SK-N-SH (cell line): ENCODE measurements around the gene METTL14. TPM values are rescaled to one million over a fixed set of nuclear protein-coding genes. Genes with fewer than 3 reads are reported as not detected.

ENCODE experiments used
- CTCF ChIA-PET: fragments of 300-600, 350-600 bp; formaldehyde crosslinking; extraction: SDS; loops from one replicate; lab custom pipeline; 2021; lab: Yijun Ruan, JAX
- POLR2A ChIA-PET: fragments of 350-600 bp; sonication (Branson Sonifier 250); formaldehyde crosslinking; extraction: SDS; loops from one replicate; lab custom pipeline; 2020; ENCODE audit warnings: antibody characterized with exemption, inconsistent platforms; lab: Yijun Ruan, JAX
- DNase-seq: peaks from one replicate; pipeline ENCODE4 v3.0.0; 2012
- H2AFZ ChIP-seq: fragments of 200-600 bp; sonication (generic); 2 replicates; pipeline ENCODE4 v1.8.1; 2016; ENCODE audit warnings: antibody characterized with exemption, mild to moderate bottlenecking, low read depth
- H3F3A ChIP-seq: fragments of 200-600 bp; sonication (generic); replicated peaks from 2 replicates; pipeline ENCODE3; 2016; ENCODE audit warnings: antibody characterized with exemption, mild to moderate bottlenecking; ENCODE audit not compliant: insufficient read depth
- H3K27ac ChIP-seq, 2 experiments: fragments of 200-500 bp in 1 of 2; fragments of 200-600 bp in 1 of 2; sonication (Bioruptor generic) in 1 of 2; sonication (generic), shearing (Covaris generic) in 1 of 2; 2 replicates each; pipeline versions ENCODE4 v1.5.1 to v1.6.1; 2014 to 2016; ENCODE audit warnings: low read depth in 2 of 2, inconsistent platforms in 1 of 2, low read length in 1 of 2, mild to moderate bottlenecking in 1 of 2, mixed read lengths in 1 of 2
- H3K27me3 ChIP-seq: fragments of 200-600 bp; sonication (generic), shearing (Covaris generic); 2 replicates; pipeline ENCODE4 v1.6.1; 2016; ENCODE audit warnings: mixed run types; ENCODE audit not compliant: insufficient read depth
- H3K36me3 ChIP-seq, 2 experiments: fragments of 200-500 bp in 1 of 2; fragments of 200-600 bp in 1 of 2; sonication (Bioruptor generic) in 1 of 2; sonication (generic) in 1 of 2; replicated peaks in 1 of 2; 2 replicates each; pipeline versions ENCODE3 to v1.5.1; 2014 to 2016; ENCODE audit warnings: low read length in 1 of 2, mild to moderate bottlenecking in 1 of 2; ENCODE audit not compliant: insufficient read depth in 2 of 2, control insufficient read depth in 1 of 2
- H3K4me1 ChIP-seq, 2 experiments: fragments of 200-500 bp in 1 of 2; fragments of 200-600 bp in 1 of 2; sonication (Bioruptor generic) in 1 of 2; sonication (generic), shearing (Covaris generic) in 1 of 2; 2 replicates each; pipeline versions ENCODE4 v1.5.1 to v1.6.1; 2014 to 2016; ENCODE audit warnings: low read depth in 1 of 2, low read length in 1 of 2, mixed run types in 1 of 2; ENCODE audit not compliant: insufficient read depth in 2 of 2, control insufficient read depth in 1 of 2
- H3K4me2 ChIP-seq: fragments of 200-600 bp; sonication (generic), shearing (Covaris generic); 2 replicates; pipeline ENCODE4 v1.6.1; 2017; ENCODE audit warnings: mixed run types
- H3K4me3 ChIP-seq, 2 experiments: fragments of 200-500 bp in 1 of 2; fragments of 200-600 bp in 1 of 2; sonication (Bioruptor generic) in 1 of 2; sonication (generic), shearing (Covaris generic) in 1 of 2; 2 replicates each; pipeline versions ENCODE4 v1.5.1 to v1.8.1; 2014 to 2016; ENCODE audit warnings: low read depth in 2 of 2, inconsistent platforms in 1 of 2, low read length in 1 of 2, mild to moderate bottlenecking in 1 of 2, mixed read lengths in 1 of 2, moderate library complexity in 1 of 2
- H3K79me2 ChIP-seq: fragments of 200-600 bp; sonication (generic); 2 replicates; pipeline ENCODE4 v1.8.1; 2017; ENCODE audit warnings: mild to moderate bottlenecking; ENCODE audit not compliant: insufficient read depth
- H3K9ac ChIP-seq: fragments of 200-600 bp; sonication (generic); 2 replicates; pipeline ENCODE4 v1.6.1; 2017; ENCODE audit warnings: mixed run types
- H3K9me2 ChIP-seq: fragments of 200-600 bp; sonication (generic); 2 replicates; pipeline ENCODE4 v1.6.1; 2017; ENCODE audit warnings: mixed run types
- H3K9me3 ChIP-seq: fragments of 200-600 bp; sonication (generic); 2 replicates; pipeline ENCODE4 v1.6.1; 2017; ENCODE audit warnings: mixed run types, mild to moderate bottlenecking, moderate library complexity
- H4K20me1 ChIP-seq: fragments of 200-600 bp; sonication (generic); 2 replicates; pipeline ENCODE4 v1.6.1; 2017; ENCODE audit warnings: mild to moderate bottlenecking, mixed run types; ENCODE audit not compliant: insufficient read depth
- CHD2 ChIP-seq: fragments of 150-350 bp; IDR thresholded peaks from 2 replicates; pipeline ENCODE4 v1.6.1; 2018; ENCODE audit warnings: low read length; ENCODE audit not compliant: partially characterized antibody
- EP300 ChIP-seq, 2 experiments: IDR thresholded peaks; 2 replicates each; pipeline versions ENCODE4 v1.4.0 to v1.6.1; 2012; ENCODE audit warnings: borderline replicate concordance in 1 of 2, low read depth in 1 of 2, low read length in 1 of 2
- EZH2phosphoT487 ChIP-seq: fragments of 200-600 bp; sonication (generic); IDR thresholded peaks from 2 replicates; pipeline ENCODE4 v1.6.1; 2017; ENCODE audit warnings: low read depth, mixed run types, mild to moderate bottlenecking, antibody characterized with exemption, moderate library complexity, borderline replicate concordance
- FOSL2 ChIP-seq: IDR thresholded peaks from 2 replicates; pipeline ENCODE4 v1.4.0; 2012; ENCODE audit warnings: low read depth, mild to moderate bottlenecking, moderate library complexity, borderline replicate concordance
- FOXJ3 ChIP-seq: sonication (generic); formaldehyde crosslinking; IDR thresholded peaks from 2 replicates; pipeline ENCODE4 v1.5.1; 2020; ENCODE audit warnings: mild to moderate bottlenecking, missing genetic modification reagents
- JUND ChIP-seq: IDR thresholded peaks from 2 replicates; pipeline ENCODE4 v1.4.0; 2012
- MEF2A ChIP-seq: IDR thresholded peaks from 2 replicates; pipeline ENCODE4 v1.4.0; 2012; ENCODE audit warnings: low read depth, borderline replicate concordance
- MXI1 ChIP-seq: IDR thresholded peaks from 2 replicates; pipeline ENCODE4 v1.6.1; 2012; ENCODE audit warnings: mild to moderate bottlenecking, low read depth, low read length, improper control_type of control experiment
- POLR2AphosphoS5 ChIP-seq: IDR thresholded peaks from 2 replicates; pipeline ENCODE4 v1.6.1; 2012; ENCODE audit warnings: low read depth, low read length
- RAD21 ChIP-seq: IDR thresholded peaks from 2 replicates; pipeline ENCODE4 v1.6.1; 2012; ENCODE audit warnings: mild to moderate bottlenecking, low read length
- RCOR1 ChIP-seq: fragments of 150-350 bp; IDR thresholded peaks from 2 replicates; pipeline ENCODE4 v1.6.1; 2017; ENCODE audit warnings: antibody characterized with exemption, low read length
- RFX5 ChIP-seq: IDR thresholded peaks from 2 replicates; pipeline ENCODE4 v1.6.1; 2012; ENCODE audit warnings: mild to moderate bottlenecking, improper control_type of control experiment, low read length
- SIN3A ChIP-seq: IDR thresholded peaks from 2 replicates; pipeline ENCODE4 v1.6.1; 2012; ENCODE audit warnings: low read depth, mild to moderate bottlenecking, low read length, moderate library complexity, borderline replicate concordance
- TCF12 ChIP-seq: IDR thresholded peaks from 2 replicates; pipeline ENCODE4 v1.4.0; 2012
- YY1 ChIP-seq: IDR thresholded peaks from 2 replicates; pipeline ENCODE4 v1.4.0; 2012; ENCODE audit warnings: low read depth, mild to moderate bottlenecking
- WGBS: methylation state at CpG from one replicate; pipeline ENCODE4 v1.1.6; 2017; ENCODE audit warnings: low lambda C conversion rate; 5-methylcytosine and 5-hydroxymethylcytosine counted together
- polyA plus RNA-seq, 3 experiments: library from polyadenylated mRNA; depleted of rRNA; stranded (reverse); fragments of >200 nt; gene quantifications; 2 replicates each; pipeline ENCODE4 v1.2.3, GENCODE V29; 2012
- TF ChIP-seq, protein P1 (sequence below): IDR thresholded peaks from 2 replicates; pipeline ENCODE4 v1.6.1; 2012; ENCODE audit warnings: mild to moderate bottlenecking, low read depth, low read length, moderate library complexity
- TF ChIP-seq, protein P2 (sequence below): IDR thresholded peaks from 2 replicates; pipeline ENCODE4; 2012
- TF ChIP-seq, protein P3 (sequence below): IDR thresholded peaks from 2 replicates; pipeline ENCODE4 v1.4.0; 2012; ENCODE audit warnings: low read depth, borderline replicate concordance
- TF ChIP-seq, protein P4 (sequence below): fragments of 150-350 bp; IDR thresholded peaks from 2 replicates; pipeline ENCODE4 v1.6.1; 2016; ENCODE audit warnings: mild to moderate bottlenecking, low read depth, low read length

The METTL14 gene
- polyA plus RNA-seq, 1 of the 3 experiments (the other 2 are of a cell fraction) = 11.0 TPM

DNA sequence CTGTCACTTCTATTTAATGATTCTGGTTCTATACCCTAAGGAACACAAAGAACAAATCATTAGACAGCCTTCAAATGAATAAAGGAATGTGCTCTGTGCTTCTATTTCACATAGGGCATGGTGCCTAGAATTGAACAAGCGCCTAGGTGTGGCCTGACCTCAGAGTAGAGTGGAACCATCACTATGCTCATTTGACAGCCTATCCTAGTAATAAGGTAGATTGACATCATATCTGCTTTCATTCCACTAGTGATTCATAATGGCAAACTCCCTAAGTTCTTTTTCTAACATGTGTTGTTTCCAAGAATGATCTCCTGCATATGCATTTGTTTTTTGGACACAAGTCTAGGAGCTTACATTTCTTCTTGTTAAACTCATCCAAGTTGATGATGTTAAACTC is 36.6 kb downstream of the METTL14 start:
- no peaks in the 10 kb centered on the region for H3K79me2 ChIP-seq
- TF ChIP-seq, protein P1, sequence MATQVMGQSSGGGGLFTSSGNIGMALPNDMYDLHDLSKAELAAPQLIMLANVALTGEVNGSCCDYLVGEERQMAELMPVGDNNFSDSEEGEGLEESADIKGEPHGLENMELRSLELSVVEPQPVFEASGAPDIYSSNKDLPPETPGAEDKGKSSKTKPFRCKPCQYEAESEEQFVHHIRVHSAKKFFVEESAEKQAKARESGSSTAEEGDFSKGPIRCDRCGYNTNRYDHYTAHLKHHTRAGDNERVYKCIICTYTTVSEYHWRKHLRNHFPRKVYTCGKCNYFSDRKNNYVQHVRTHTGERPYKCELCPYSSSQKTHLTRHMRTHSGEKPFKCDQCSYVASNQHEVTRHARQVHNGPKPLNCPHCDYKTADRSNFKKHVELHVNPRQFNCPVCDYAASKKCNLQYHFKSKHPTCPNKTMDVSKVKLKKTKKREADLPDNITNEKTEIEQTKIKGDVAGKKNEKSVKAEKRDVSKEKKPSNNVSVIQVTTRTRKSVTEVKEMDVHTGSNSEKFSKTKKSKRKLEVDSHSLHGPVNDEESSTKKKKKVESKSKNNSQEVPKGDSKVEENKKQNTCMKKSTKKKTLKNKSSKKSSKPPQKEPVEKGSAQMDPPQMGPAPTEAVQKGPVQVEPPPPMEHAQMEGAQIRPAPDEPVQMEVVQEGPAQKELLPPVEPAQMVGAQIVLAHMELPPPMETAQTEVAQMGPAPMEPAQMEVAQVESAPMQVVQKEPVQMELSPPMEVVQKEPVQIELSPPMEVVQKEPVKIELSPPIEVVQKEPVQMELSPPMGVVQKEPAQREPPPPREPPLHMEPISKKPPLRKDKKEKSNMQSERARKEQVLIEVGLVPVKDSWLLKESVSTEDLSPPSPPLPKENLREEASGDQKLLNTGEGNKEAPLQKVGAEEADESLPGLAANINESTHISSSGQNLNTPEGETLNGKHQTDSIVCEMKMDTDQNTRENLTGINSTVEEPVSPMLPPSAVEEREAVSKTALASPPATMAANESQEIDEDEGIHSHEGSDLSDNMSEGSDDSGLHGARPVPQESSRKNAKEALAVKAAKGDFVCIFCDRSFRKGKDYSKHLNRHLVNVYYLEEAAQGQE = no peak
- TF ChIP-seq FOXJ3 (CRISPR knock-in tag) = no peak
- TF ChIP-seq, protein P2, sequence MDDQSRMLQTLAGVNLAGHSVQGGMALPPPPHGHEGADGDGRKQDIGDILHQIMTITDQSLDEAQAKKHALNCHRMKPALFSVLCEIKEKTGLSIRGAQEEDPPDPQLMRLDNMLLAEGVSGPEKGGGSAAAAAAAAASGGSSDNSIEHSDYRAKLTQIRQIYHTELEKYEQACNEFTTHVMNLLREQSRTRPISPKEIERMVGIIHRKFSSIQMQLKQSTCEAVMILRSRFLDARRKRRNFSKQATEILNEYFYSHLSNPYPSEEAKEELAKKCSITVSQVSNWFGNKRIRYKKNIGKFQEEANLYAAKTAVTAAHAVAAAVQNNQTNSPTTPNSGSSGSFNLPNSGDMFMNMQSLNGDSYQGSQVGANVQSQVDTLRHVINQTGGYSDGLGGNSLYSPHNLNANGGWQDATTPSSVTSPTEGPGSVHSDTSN = no peak
- TF ChIP-seq, protein P3, sequence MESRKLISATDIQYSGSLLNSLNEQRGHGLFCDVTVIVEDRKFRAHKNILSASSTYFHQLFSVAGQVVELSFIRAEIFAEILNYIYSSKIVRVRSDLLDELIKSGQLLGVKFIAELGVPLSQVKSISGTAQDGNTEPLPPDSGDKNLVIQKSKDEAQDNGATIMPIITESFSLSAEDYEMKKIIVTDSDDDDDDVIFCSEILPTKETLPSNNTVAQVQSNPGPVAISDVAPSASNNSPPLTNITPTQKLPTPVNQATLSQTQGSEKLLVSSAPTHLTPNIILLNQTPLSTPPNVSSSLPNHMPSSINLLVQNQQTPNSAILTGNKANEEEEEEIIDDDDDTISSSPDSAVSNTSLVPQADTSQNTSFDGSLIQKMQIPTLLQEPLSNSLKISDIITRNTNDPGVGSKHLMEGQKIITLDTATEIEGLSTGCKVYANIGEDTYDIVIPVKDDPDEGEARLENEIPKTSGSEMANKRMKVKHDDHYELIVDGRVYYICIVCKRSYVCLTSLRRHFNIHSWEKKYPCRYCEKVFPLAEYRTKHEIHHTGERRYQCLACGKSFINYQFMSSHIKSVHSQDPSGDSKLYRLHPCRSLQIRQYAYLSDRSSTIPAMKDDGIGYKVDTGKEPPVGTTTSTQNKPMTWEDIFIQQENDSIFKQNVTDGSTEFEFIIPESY = no peak
- no peak for TF ChIP-seq EP300 (IDR thresholded peaks at IDR 0.05; ENCODE audit: borderline replicate concordance in 1 of 2, low read depth in 1 of 2, low read length in 1 of 2)
- TF ChIP-seq RCOR1 = no peak
- TF ChIP-seq JUND = no peak
- TF ChIP-seq SIN3A = no peak
- no peak for TF ChIP-seq YY1
- TF ChIP-seq, protein P4, sequence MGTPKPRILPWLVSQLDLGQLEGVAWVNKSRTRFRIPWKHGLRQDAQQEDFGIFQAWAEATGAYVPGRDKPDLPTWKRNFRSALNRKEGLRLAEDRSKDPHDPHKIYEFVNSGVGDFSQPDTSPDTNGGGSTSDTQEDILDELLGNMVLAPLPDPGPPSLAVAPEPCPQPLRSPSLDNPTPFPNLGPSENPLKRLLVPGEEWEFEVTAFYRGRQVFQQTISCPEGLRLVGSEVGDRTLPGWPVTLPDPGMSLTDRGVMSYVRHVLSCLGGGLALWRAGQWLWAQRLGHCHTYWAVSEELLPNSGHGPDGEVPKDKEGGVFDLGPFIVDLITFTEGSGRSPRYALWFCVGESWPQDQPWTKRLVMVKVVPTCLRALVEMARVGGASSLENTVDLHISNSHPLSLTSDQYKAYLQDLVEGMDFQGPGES = no peak
- no peak for TF ChIP-seq FOSL2
- no peak for TF ChIP-seq EZH2phosphoT487
- no peak for TF ChIP-seq MEF2A
- TF ChIP-seq TCF12 = no peak
- TF ChIP-seq RFX5 = no peak
- TF ChIP-seq POLR2AphosphoS5 = no peak
- TF ChIP-seq MXI1 = no peak
- TF ChIP-seq CHD2 = no peak
- no peak for TF ChIP-seq RAD21
- TF ChIP-seq, all 33 proteins: peak for 0
- Histone ChIP-seq H3K36me3 (peaks cover 66 to 71% of the 10 kb centered on the region in 2 experiments), H3F3A (peaks cover 26% of the 10 kb centered on the region), H3K9ac (no peak overlapping the region), H3K4me1 (no peaks in the 10 kb centered on the region), H3K27me3 (no peaks in the 10 kb centered on the region), H3K4me3 (no peak overlapping the region), H3K4me2 (no peak overlapping the region), H3K9me2 (no peaks in the 10 kb centered on the region), H4K20me1 (no peaks in the 10 kb centered on the region), H3K9me3 (no peaks in the 10 kb centered on the region), H2AFZ (no peak overlapping the region), H3K27ac (no peak overlapping the region)
- no peak for DNase-seq
- POLR2A ChIA-PET = no interaction called here
- CTCF ChIA-PET = interaction anchor here (1.3 kb wide), 1 partner anchor 260 kb away, joined by 4 read pairs; no protein-coding TSS in a partner anchor
- WGBS = 100% methylated on average over 1 of the region's 1 CpG
